Measurements from ENCODE around the gene PAIP2B.
"Not testable (repeated sequence)": the region's sequence is repeated elsewhere in the genome, so short reads cannot be mapped to it uniquely, and the experiment has no call there.

The PAIP2B gene

DNA sequence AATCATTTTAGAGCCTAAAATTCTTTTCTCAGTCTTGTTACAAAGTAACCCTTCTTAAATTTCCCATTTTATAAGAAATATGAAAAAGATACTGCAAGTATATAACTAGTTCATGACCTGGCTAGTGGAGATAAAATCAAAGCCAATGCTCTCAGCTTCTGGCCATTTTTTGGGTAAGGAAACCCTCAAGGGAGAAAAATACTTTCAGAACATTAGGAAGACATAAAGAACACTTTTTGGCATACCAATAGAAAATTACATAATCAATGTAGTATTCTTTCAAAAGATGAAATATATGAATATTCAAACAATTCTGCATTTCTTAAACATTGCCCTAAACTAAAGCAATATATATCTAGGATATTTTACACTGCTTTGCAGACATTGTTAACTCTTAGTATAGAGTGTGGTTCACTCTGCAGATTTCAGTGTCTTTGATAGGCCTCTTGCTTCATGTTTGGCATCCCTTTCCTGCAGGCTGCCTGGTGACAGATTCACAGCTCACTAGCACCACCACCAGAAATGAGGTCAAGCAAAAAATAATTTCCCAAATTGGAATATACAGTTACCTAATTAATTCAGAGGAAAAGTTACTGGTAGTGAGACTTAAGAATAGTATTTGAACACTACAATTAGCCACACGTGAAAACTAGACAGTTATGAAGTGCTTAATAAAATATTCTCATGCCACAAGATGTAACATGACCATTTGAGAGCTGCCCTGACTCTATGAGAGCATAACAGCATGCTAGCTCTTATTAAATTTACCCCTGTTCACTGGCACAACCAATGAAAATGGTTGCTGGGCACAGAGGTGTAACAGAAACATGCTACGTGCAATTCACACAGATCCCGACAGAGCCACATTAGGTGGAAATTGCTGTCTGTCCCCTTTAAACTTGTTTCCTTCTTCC, 36.0 kb downstream of the PAIP2B start:
- H3K9me3 Mint-ChIP-seq, result peaks cover under 1% of the 10 kb centered on the region
- peaks cover 5% of the 10 kb centered on the region for H3K36me3 Mint-ChIP-seq (ENCODE audit: low read depth)
- H3K27ac Mint-ChIP-seq, result no peak overlapping the region
- no peak for DNase-seq
- no peaks in the 10 kb centered on the region for H3K4me1 Mint-ChIP-seq (ENCODE audit: low read depth)
- no peaks in the 10 kb centered on the region for H3K27me3 Mint-ChIP-seq
- no peak overlapping the region for H3K4me3 Mint-ChIP-seq

DNA sequence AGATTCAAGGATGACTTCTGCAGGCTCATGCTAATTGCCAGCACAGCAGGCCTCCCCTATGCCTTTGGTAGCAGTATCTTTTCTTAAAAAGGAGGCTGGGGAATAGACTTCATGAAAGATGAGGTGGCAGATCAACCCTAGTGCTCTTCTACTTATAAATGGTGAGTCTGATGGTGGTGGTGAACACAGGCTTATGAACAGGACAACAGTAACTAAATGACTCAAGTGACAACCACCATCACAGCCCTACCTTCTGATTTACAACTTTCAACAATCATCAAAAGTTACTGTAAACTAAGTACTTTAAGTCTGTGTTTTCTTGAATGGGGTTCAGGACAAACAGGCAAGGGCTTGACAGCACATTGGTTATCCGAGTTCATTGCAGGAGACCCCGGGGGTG, 39.3 kb downstream of the PAIP2B start:
- Mint-ChIP-seq H3K27me3 (no peaks in the 10 kb centered on the region), H3K36me3 (ENCODE audit: low read depth) (peaks cover 4% of the 10 kb centered on the region), H3K4me1 (ENCODE audit: low read depth) (peaks cover 3% of the 10 kb centered on the region), H3K4me3 (no peak overlapping the region), H3K27ac (no peak overlapping the region), H3K9me3 (no peaks in the 10 kb centered on the region)
- DNase-seq, result no peak

DNA sequence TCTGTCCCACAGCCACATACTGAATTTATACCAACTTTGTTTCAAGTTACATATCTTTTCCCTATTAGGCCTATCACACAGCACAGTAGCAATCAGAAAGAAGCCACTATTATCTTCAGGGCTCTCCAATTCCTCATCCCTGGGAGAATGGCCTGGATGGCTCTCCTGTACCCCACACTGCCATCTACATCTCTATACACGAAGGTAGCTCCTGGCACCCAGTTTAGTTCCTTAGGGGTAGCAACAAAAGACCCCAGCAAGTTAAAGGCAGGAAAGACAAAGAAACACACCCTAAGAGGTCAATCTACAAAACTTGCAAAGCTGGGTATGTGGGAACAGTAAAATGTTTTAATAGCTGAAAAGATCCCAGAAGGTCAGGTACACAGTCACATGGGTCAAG, 39.9 kb downstream of the PAIP2B start:
- DNase-seq, result no peak
- Mint-ChIP-seq H3K27me3 (no peaks in the 10 kb centered on the region), H3K27ac (no peak overlapping the region), H3K4me3 (no peak overlapping the region), H3K9me3 (no peaks in the 10 kb centered on the region), H3K36me3 (ENCODE audit: low read depth) (peaks cover 4% of the 10 kb centered on the region), H3K4me1 (ENCODE audit: low read depth) (peaks cover 3% of the 10 kb centered on the region)

DNA sequence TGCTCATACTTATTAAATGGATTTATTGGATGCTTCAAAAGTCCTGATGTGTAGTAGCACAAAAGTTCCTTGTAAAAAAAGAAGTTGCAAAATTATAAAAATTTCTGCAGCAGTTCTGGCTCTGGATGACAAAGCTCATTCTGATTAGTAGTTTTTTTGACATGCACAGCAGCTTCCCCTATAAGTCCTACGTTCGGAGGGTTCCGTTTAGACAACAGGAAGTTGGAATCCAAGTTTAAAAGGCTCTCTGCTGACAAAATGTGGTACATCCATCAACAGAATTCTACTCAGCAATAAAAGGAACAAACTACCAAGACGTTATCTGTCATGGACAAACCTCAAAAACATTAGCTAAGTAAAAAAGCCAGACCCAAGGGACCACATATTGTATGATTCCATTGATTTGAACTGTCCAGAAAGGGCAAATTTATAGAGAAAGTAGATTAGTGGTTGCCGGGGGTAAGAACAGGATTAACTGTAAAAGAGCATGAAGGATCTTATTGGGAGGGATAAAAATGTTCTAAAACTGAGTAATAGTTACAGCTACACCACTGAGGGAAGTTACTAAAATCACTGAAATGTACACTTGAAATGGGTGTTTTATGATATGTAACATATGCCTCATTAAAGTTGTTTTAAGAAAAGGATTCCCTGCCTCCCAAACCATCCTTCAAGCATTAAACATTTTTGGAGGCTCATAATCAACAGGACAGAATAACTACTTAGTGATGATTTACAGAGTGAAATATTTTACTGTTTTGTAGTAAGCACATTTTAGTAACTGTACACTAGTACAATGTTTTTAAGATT, 43.4 kb downstream of the PAIP2B start:
- H3K27me3 Mint-ChIP-seq; H3K9me3 Mint-ChIP-seq; H3K36me3 Mint-ChIP-seq (ENCODE audit: low read depth); H3K27ac Mint-ChIP-seq; H3K4me3 Mint-ChIP-seq; DNase-seq; H3K4me1 Mint-ChIP-seq (ENCODE audit: low read depth): not testable (repeated sequence)

DNA sequence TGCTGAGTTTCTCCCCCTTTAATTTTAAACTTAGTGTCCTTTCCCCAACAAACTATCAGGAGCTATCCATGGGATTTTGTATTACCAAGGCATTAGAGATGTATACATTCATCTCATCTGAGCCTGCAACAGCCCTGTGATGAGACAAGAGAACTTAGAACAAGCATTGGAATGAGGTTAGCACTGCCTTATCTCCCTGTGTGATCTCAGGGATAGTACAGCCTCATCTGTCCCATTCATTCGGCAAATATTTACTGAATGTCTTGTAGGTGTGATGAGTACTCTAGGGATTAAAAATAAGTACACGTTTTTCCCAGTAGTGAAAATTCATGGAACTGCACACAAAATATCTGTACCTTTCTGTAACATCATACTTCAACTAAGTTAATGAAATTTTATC, 45.6 kb downstream of the PAIP2B start:
- no peaks in the 10 kb centered on the region for H3K36me3 Mint-ChIP-seq (ENCODE audit: low read depth)
- peaks cover 3% of the 10 kb centered on the region for H3K4me1 Mint-ChIP-seq (ENCODE audit: low read depth)
- no peak for DNase-seq
- H3K4me3 Mint-ChIP-seq, result no peak overlapping the region
- H3K9me3 Mint-ChIP-seq, result no peaks in the 10 kb centered on the region
- no peaks in the 10 kb centered on the region for H3K27me3 Mint-ChIP-seq
- H3K27ac Mint-ChIP-seq, result no peak overlapping the region

DNA sequence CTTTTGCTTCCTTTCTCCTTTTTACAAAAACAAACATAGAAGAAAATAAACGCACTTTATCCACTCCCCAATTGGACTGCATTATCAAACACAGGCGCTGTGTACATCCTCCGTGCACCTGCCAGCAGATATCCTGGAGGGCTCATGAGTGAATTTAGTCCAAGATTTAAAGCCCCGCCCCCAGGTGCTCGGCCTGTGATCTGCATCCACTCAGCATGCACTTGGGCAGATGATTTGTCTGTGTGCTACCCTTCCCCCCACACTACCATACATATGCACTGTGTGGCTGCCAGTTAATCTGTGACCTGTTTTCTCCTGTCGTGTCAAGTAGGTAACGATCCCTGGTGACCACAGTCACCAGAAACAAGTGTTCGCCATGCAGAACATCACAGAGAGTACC, 48.1 kb downstream of the PAIP2B start:
- not testable (repeated sequence) for DNase-seq; H3K27ac Mint-ChIP-seq; H3K27me3 Mint-ChIP-seq; H3K4me3 Mint-ChIP-seq; H3K9me3 Mint-ChIP-seq; H3K36me3 Mint-ChIP-seq (ENCODE audit: low read depth)
- H3K4me1 Mint-ChIP-seq (ENCODE audit: low read depth), result peaks cover 10% of the 10 kb centered on the region

DNA sequence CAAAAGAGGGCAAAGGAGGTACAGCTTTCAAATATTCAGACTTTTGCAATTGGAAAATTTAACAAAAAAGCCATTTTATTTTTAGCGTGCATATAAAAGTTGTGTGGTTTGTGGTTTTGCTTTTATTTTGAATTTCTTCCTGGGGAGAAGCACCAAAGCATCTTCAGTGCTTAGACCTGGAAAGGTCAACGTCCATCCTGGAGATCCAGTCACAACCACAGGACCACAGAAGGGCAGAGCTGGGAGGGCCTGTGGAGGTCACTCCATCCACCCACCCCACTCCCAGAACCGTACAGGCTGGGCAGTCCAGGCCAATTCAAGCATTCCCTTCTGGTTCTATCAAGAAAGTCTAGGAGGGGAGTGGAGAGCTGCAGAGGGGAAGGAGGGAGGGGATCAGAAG, 52.7 kb downstream of the PAIP2B start:
- H3K4me1 Mint-ChIP-seq (ENCODE audit: low read depth), result peaks cover 9% of the 10 kb centered on the region
- H3K27me3 Mint-ChIP-seq, result no peaks in the 10 kb centered on the region
- no peak overlapping the region for H3K27ac Mint-ChIP-seq
- no peaks in the 10 kb centered on the region for H3K36me3 Mint-ChIP-seq (ENCODE audit: low read depth)
- no peak for DNase-seq
- no peak overlapping the region for H3K4me3 Mint-ChIP-seq
- no peaks in the 10 kb centered on the region for H3K9me3 Mint-ChIP-seq

DNA sequence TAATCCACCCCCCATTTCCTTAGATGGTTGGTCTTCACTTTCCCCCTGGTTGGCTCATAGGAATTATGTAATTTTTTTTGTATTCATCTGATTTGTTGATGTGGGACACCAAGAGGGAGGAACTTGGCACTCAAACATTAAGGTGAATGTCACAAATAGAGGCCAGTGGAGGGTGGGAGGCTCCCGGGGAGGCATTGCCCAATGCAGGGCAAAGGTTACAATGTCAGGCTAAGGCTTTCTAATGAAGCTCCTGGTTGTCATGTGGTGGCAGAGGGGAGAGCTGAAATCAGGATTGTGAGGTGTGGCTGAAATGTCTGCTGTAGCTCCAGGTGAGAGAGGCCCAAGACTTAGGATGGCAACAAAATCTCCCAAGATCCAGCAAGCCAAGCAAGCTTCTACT, 53.8 kb downstream of the PAIP2B start:
- Mint-ChIP-seq H3K4me3 (no peak overlapping the region), H3K9me3 (no peaks in the 10 kb centered on the region), H3K27me3 (no peaks in the 10 kb centered on the region), H3K4me1 (ENCODE audit: low read depth) (peaks cover 9% of the 10 kb centered on the region), H3K27ac (no peak overlapping the region), H3K36me3 (ENCODE audit: low read depth) (no peaks in the 10 kb centered on the region)
- DNase-seq, result no peak

DNA sequence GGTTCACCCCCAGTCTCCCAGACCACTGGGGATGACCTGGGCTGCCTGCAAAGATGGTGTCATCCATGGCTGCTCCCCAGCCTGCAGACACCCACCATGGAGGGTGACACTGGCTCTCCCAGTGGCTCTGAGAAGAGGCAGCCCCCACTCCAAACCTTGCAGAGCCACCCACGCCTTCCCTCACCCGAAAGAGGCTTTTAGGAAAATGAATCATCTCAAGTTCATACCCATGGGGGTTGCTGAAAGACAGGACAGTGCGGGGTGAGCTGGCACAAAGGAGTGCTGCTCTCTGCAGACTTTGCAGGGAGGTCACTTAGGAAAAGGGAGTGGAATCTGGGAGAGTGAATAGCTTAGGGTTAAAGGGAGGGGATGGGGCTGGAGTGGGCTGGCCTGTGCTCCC, 60.1 kb downstream of the PAIP2B start:
- H3K4me3 Mint-ChIP-seq, result no peak overlapping the region
- peaks cover 12% of the 10 kb centered on the region for H3K27me3 Mint-ChIP-seq
- no peaks in the 10 kb centered on the region for H3K36me3 Mint-ChIP-seq (ENCODE audit: low read depth)
- DNase-seq, result no peak
- no peaks in the 10 kb centered on the region for H3K9me3 Mint-ChIP-seq
- no peaks in the 10 kb centered on the region for H3K4me1 Mint-ChIP-seq (ENCODE audit: low read depth)
- no peak overlapping the region for H3K27ac Mint-ChIP-seq

DNA sequence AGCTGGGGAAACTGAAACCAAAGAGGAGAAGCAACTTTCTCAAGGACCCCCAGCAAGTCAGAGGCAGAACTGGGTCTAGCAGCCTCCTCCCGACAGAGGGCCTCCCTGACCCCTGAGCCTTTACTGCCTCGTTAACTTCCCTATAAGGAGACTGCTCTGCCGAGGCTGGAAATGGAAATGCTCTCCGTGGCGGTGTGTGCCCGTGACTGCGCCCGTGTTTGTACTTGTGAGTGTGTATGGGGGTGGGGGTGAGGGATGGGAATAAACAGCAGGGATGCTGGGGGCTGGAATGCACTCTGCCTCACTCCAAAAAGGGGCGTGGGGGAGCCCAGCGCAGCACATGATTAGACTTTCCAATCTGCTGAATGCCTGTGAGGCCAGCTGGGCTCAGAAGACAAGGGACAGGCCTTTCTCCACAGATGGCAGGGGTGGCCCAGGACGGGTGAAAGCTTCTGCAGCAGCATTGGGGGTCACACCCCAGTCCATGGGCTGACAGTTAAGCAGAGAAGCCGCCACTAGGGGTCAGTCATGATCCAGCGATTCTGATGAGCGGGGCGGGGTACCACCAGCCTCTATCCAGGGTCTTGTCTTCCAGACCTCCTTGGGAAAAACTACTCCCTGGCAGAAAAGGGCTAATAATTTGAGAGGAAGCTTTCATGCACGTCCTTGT, 69.6 kb downstream of the PAIP2B start:
- peaks cover 6% of the 10 kb centered on the region for H3K27me3 Mint-ChIP-seq
- H3K27ac Mint-ChIP-seq, result no peak overlapping the region
- H3K4me3 Mint-ChIP-seq, result no peak overlapping the region
- H3K9me3 Mint-ChIP-seq, result no peaks in the 10 kb centered on the region
- H3K36me3 Mint-ChIP-seq (ENCODE audit: low read depth), result no peaks in the 10 kb centered on the region
- DNase-seq, result peak; percentile 71
- H3K4me1 Mint-ChIP-seq (ENCODE audit: low read depth), result peaks cover 3% of the 10 kb centered on the region

DNA sequence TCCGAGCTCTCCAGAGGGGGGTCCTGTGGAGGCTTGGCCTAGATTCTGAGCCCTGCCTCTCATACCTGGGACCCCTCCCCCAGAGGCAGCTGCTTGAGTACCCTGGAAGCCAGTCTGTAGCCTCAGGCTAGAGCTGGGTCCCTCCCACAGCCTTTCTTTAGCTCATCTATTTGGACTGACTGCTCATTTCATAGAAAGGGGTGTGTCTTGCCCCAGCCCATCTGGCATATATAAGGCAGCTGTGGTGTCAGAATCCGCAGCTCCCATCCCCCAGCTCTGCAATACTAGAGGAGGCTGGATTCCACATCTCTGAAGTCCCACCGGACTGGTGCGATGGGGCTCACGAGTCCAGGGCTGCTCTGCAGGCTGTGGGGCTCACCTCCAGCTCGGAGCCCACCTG, 70.3 kb downstream of the PAIP2B start:
- Mint-ChIP-seq H3K27ac (no peak overlapping the region), H3K4me1 (ENCODE audit: low read depth) (peaks cover 3% of the 10 kb centered on the region), H3K9me3 (no peaks in the 10 kb centered on the region), H3K4me3 (no peak overlapping the region), H3K36me3 (ENCODE audit: low read depth) (no peaks in the 10 kb centered on the region), H3K27me3 (peaks cover 6% of the 10 kb centered on the region)
- no peak for DNase-seq

DNA sequence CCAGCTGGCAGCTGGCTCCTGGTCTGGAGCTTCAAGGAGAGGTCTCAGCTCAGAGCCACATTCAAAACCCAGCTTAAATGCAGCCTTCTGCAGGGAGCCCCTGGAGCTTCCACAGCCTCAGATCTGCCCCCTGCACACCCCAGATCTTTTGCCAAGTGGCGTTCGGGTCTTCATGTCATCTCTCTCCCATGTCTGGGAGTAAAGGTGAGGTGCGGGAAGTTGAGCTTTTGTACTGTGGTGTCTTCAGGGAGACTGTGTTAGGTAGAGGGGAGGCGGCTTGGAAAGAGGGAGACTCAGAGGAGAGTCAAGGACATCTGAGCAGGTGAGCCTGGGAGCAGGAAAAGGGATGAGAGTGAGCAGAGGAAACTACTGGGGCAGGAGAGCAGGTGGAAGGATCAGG, 71.1 kb downstream of the PAIP2B start:
- Mint-ChIP-seq H3K36me3 (ENCODE audit: low read depth) (peaks cover 5% of the 10 kb centered on the region), H3K27ac (no peak overlapping the region), H3K4me3 (no peak overlapping the region), H3K4me1 (ENCODE audit: low read depth) (peaks cover 3% of the 10 kb centered on the region), H3K9me3 (no peaks in the 10 kb centered on the region), H3K27me3 (peaks cover 6% of the 10 kb centered on the region)
- DNase-seq, result no peak

DNA sequence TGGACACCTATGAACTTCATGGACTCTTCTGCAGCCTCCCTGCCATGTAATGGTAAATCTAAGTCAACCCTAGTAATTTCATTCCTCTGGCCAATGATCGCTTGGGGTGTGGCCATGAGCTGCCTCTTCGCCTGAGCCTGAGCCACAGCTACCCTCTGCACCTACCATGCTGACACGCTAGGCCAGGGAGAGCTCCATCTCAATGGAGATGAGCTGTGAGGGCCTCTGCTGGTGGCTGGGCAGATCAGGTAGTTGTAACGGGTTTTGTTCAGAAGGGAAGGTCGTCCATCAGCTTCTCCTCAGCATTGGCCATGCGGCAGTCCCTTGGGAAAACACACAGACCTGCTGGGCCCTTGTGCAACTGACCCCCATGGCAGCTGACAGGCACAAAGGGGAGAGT, 72.1 kb downstream of the PAIP2B start:
- H3K27me3 Mint-ChIP-seq, result peaks cover 6% of the 10 kb centered on the region
- no peak for DNase-seq
- H3K36me3 Mint-ChIP-seq (ENCODE audit: low read depth), result peaks cover 14% of the 10 kb centered on the region
- H3K27ac Mint-ChIP-seq, result no peak overlapping the region
- peaks cover 3% of the 10 kb centered on the region for H3K4me1 Mint-ChIP-seq (ENCODE audit: low read depth)
- no peaks in the 10 kb centered on the region for H3K9me3 Mint-ChIP-seq
- H3K4me3 Mint-ChIP-seq, result no peak overlapping the region

DNA sequence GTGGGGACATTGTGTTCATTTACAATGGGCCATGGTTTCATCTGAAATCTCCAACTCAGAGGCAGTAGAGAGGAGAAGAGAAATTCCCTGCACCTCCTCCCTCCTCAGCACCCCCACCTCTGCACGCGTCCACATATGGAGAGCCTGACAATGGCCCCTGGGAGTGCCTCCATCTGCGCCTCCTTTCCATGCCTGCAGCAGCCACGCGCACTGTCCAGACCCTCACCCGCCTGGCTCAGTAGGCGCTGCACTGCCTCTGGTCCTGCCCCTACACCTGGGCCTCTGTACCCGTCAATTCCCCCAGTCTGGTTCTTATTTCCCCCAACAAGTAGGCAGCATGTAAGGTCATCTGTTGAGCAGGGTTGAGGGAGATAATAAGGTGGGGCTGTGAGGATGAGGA, 72.6 kb downstream of the PAIP2B start:
- Mint-ChIP-seq H3K36me3 (ENCODE audit: low read depth) (peaks cover 19% of the 10 kb centered on the region), H3K27me3 (peaks cover 6% of the 10 kb centered on the region), H3K4me3 (no peak overlapping the region), H3K9me3 (no peaks in the 10 kb centered on the region), H3K27ac (no peak overlapping the region), H3K4me1 (ENCODE audit: low read depth) (peaks cover 3% of the 10 kb centered on the region)
- no peak for DNase-seq

Measured in activated T-cell treated with anti-CD3 and anti-CD28 coated beads, Interleukin-2, amount 50 U/mL, for 24 hours (primary cell).